DMS 273 (cell line): ENCODE results near the gene CCDC78.

ENCODE experiments used
- DNase-seq: peaks from one replicate; lab custom pipeline; 2025; ENCODE audit not compliant: unreplicated experiment; lab: John Stamatoyannopoulos, UW

CCDC78 gene

DNA sequence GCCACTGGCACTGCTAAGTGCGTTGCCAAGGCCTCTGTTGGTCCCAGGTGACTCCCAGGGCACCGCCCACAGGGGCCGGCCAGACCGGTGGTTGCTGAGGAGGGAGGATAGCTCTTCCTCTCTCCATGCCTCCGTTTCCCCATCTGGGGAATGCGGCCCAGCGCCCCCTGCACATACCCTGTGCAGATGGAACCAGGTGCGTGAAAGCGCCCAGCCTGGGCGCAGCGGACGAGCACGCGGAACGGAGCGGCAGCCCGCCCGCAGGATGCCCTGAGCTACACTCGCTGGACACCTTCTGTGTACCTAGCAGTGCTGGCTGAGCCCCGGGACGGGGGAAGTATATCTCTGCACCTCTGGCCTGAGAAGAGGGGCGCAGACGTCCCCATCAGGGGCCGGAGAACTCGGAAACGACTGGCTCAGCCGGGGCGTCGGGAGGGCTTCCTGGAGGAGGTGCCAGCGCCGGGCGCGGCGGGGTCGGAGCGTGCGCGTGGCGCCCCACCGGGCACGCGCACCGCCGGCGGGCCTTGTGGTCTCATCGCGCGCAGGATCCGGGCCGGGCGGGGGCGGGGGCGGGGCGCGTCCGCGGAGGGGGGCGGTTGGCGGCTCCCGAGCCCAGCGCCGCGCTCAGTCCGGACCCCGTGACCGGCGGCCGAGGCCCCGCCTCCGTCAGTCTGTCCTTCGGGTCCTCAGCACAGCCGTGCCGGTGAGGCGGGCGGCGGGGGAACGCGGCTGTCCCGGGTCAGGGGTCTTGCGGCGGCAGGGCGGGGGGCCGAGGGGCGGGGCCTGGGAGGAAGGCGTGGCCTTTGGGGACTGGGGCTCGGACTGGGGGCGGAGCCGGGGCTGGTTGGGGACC, at the start of gene CCDC78, which contains the start of gene HAGHL:
TSS of gene CCDC78 (minus strand) at position 6 of the 853 bp plus-strand sequence. CDS start 76 bp downstream, outside the sequence.
TSS of gene HAGHL (plus strand) at position 669 of the 853 bp plus-strand sequence. CDS start 404 bp downstream, outside the sequence.
- DNase-seq, result peak; percentile 93

DNA sequence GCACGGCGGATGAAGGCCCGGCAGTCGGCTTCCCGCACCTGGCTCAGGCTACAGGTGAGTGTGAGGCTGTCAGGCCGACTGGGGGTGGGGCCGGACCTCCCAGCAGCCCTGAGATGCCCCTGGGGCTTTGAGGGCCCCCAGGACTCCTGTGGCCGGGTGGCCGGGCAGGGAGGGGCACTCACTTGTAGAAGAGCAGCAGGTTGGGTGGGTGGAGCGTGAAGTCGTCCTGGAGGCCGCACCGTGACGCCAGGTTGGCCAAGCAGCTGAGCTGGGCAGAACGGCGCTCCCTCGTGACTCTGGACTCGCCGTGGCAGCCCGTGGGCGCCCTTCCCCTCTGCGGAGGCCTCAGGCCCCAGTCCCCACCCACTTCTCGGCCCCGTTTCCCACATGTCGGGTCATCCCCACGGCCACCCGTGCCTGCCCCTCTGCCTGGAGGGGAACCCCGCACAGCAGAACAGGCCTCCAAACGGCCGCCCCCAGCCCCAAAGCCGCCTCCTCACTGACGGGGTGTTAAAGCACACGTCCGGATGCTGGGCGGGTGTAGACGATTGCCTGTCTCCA, 49.1 kb upstream of the CCDC78 start:
- no peak for DNase-seq

DNA sequence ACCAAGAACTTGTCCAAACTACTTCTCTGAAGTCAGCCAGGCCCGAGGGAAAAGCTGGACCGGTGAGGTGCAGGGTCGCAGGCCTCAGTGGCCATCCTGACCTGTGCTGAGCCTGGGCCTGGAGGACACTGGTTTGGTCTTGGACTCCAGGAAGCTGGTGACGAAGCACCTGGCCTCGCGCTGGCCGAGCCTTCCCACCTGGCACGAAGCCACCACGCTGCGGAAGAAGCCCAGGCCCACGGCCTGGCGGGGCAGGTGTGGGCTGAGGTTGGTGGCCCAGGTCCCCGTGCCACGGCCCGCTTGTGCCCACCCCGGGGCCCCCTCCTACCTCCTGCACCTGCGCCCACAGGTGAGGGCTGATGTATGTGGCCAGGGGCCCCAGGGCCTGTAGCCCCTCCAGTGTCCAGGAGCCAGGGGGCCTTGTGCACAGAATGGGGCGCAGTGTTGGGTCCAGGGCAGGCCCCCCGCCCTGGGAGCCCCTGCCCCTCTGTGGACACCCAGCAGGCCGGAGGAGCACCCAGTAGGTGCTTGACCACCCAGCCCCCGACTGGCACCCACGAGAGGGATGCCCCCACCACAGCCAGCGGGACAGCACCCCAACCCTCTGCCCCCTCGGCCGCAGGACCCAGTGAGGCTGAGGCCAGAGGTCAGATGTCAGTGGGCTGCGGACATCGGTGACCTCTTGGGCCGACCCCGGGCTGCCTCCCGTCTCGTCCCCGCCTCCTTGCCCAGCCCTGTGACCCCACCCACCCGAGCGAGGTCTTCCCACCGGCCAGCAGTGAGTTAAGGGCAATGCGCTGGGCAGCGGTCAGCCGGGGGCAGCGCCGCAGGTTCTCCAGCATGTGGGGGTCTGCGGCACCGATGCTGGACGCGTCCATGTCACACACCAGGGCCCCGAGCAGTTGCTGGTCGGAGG, 48.1 kb upstream of the CCDC78 start:
- DNase-seq, result no peak

DNA sequence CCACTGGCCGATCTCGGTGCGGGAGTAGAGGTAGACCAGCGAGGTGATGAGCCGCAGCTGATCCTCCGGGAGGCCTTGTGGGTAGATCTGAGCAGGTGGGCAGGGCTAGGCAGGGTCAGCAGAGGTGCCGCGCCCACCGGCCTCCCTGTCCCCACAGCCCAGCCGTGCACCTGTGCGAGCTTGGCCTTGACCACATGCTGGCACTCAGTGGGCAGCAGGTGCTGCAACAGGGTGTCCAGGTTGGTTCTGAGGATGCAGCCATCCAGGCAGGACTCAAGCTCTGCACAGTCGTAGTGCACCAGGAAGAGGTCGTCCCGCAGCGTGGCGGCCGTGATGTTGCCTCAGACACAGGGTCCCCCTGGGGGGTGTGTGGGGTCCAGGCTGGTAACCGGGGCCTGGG, 46.7 kb upstream of the CCDC78 start:
- DNase-seq, result no peak

DNA sequence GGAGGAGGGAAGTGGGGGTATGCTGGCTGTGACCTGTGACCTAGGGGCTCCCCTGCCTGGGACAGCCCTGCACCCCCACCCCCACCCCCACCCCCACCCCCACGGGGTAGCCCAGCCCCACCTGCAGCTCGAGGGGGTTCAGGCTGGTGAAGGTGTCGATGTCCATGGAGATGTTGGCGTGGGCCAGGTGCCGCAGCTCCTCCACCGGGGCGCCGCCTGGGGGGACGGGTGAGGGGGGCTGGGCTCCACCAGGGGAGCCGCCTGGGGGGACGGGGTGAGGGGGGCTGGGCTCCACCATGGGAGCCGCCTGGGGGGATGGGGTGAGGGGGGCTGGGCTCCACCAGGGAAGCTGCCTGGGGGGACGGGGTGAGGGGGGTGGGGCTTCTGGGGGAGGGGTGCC, 44.2 kb upstream of the CCDC78 start:
- DNase-seq, result no peak

DNA sequence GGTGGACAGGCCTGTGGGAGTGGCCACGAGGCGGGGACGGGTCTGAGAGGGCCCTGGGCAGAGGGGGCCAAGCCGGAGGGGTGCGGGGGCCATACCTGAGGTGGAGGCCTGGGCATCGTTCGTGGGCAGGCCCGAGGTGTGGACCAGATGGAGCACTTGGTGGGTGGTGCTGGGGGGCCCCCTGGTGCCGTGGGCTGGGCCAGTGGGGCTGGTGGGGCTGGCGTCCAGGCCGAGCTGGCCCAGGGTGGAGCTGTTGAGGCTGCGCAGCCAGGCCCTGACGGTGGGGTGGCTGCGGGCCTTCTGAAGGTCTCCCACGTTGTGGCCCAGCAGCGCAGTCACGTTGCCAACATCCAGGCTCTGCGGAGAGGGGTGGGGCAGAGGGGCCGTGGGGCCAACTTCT, 43.7 kb upstream of the CCDC78 start:
- no peak for DNase-seq

DNA sequence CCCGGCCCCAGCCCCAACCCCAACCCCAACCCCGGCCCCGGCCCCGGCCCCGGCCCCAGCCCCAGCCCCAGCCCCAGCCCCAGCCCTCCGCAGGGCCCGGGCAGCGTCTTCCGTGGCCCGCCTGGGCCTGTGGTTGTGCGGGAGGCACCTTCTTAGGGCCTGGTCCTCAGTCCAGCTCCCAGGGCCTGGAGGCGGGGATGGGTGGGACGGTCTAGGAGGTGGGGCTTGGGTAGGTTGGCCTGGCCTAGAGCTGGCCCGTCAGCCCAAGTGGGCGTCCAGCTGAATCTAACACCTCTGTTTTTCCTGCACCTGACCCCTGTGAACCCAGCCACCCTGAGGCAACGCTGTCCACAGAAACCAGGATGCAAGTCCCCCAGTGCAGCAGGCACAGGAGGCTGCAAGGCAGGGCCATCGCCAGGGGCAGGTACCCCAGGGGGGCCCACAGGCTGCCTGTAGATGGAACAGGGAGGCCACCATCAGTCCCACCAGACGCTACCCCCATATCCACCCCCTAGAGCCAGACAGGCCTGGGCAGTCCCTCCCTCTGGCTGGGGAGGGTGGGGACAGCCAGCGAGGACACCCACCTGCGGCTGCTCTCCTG, 43.0 kb upstream of the CCDC78 start:
- no peak for DNase-seq

DNA sequence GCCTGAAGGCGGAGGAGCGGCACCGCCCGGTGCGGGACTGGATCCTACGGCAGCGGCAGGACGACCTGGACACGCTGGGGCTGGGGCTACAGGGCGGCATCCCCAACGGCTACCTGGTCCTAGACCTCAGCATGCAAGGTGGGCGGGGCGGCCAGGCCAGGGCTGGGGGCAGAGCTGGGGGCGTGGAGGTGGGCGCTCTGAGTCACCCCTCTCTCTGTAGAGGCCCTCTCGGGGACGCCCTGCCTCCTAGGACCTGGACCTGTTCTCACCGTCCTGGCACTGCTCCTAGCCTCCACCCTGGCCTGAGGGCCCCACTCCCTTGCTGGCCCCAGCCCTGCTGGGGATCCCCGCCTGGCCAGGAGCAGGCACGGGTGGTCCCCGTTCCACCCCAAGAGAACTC, 42.2 kb upstream of the CCDC78 start:
- DNase-seq, result no peak

DNA sequence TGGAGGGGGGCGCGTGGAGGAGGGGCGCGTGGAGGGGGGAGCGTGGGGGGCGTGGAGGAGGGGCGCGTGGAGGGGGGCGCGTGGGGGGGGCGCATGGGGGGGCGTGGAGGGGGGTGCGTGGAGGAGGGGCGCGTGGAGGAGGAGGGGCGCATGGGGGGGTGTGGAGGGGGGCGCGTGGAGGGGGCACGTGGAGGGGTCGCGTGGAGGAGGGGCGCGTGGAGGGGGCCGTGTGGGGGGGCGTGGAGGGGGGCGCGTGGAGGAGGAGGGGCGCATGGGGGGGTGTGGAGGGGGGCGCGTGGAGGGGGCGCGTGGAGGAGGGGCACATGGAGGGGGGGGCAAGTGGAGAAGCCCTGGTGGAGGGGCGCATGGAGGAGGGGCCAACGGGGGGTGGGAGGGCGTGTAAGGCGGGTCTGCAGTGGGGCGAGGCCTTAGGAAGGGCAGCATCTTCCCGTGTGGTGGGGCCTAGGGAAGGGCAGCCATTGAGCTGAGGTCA, 41.5 kb upstream of the CCDC78 start:
- no peak for DNase-seq

DNA sequence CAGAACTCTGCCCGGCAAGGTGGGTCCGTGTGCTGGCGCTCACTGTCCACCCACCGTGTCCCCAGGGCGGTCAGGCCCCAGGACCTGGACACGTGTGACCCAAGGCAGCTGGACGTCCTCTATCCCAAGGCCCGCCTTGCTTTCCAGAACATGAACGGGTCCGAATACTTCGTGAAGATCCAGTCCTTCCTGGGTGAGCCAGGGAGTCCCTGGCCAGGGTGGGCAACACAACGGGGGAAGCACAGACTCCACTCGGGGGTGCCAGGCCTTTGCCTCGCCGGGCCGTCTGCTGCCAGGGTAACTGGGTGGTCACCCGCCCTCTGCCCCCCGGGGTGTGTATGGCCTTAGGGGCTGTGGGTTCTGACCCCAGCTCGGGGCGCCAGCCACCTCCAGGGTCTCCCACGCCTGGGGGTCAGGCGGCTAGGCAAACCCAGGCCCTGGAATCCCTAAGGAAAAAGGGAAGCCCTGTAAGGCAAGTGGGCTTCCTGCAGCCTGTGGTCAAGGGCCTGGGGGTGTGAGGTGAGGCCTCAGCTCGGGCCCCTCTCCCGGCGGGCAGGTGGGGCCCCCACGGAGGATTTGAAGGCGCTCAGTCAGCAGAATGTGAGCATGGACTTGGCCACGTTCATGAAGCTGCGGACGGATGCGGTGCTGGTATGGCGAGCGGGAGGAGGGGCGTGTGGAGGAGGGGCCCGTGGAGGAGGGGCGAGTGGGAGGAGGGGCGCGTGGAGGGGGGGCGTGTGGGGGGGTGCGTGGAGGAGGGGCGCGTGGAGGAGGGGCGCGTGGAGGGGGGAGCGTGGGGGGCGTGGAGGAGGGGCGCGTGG, 40.8 kb upstream of the CCDC78 start:
- no peak for DNase-seq

DNA sequence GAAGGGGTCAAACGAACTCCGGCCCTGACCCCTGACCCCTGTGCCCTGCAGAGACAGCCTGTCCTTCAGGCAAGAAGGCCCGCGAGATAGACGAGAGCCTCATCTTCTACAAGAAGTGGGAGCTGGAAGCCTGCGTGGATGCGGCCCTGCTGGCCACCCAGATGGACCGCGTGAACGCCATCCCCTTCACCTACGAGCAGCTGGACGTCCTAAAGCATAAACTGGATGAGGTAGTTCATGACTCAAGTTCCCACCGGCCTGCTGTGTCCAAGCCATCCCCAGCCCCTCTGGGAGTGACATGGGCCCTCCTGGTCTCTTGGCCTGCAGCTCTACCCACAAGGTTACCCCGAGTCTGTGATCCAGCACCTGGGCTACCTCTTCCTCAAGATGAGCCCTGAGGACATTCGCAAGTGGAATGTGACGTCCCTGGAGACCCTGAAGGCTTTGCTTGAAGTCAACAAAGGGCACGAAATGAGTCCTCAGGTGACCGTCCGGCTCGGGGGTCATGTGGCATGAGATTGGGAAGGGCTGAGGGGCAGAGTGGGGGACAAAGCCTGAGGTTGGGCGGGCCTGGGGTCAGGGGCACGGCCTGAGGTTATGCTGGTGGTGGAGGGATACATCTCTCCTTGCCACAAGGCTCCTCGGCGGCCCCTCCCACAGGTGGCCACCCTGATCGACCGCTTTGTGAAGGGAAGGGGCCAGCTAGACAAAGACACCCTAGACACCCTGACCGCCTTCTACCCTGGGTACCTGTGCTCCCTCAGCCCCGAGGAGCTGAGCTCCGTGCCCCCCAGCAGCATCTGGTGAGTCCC, 40.0 kb upstream of the CCDC78 start:
- DNase-seq, result no peak

DNA sequence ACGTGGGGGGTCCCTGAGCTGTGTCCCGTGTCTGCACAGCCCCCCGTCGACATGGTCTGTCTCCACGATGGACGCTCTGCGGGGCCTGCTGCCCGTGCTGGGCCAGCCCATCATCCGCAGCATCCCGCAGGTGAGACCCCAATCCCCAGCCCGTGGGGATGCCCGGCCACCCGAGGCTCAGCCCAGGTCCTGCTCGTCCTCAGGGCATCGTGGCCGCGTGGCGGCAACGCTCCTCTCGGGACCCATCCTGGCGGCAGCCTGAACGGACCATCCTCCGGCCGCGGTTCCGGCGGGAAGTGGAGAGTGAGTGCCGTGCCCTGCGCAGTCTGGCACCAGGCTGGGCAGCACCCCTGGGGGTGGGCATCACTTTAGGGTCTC, 39.2 kb upstream of the CCDC78 start:
- DNase-seq, result no peak

DNA sequence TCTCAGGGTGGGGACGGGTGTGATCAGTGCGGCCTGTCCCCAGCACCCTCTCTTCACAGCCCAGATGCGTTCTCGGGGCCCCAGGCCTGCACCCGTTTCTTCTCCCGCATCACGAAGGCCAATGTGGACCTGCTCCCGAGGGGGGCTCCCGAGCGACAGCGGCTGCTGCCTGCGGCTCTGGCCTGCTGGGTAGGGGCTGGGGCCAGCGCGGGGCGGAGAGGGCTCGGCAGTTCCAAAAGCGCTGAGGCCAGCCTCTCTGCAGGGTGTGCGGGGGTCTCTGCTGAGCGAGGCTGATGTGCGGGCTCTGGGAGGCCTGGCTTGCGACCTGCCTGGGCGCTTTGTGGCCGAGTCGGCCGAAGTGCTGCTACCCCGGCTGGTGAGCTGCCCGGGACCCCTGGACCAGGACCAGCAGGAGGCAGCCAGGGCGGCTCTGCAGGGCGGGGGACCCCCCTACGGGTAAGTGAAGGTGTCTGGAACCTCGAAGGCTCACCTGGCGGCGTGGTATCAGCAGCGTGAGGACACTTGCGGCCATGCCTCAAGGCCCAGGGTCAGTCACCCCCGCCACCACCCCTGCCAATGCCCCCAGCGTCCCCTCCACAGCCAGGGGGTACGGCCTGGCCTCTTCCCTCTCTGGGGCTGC, 38.7 kb upstream of the CCDC78 start:
- no peak for DNase-seq

DNA sequence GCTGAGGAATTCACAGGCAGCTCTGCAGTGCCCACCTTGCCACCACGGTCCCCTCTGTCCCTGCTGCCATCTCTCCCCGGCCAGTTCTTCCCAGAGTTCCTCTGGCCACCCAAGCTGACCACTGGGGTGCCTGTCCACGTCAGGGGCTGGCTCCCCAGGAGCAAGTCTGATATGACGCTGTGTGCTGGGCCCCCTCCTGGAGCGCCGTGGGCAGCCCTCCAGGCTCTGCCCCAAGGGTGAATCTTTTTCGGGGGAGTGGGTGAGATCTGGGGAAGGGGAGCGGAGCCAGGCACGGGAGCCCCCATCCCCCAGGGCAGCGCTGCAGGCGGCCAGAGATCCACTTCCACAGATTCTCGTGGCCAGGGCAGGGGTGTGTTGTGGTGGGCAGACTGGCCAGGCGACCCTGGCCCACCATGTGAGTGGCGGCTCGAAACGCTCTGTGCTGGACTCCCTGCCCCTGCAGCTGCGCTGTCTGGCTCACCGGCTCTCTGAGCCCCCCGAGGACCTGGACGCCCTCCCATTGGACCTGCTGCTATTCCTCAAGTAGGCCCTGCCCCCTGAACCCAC, 38.0 kb upstream of the CCDC78 start:
- DNase-seq, result no peak

DNA sequence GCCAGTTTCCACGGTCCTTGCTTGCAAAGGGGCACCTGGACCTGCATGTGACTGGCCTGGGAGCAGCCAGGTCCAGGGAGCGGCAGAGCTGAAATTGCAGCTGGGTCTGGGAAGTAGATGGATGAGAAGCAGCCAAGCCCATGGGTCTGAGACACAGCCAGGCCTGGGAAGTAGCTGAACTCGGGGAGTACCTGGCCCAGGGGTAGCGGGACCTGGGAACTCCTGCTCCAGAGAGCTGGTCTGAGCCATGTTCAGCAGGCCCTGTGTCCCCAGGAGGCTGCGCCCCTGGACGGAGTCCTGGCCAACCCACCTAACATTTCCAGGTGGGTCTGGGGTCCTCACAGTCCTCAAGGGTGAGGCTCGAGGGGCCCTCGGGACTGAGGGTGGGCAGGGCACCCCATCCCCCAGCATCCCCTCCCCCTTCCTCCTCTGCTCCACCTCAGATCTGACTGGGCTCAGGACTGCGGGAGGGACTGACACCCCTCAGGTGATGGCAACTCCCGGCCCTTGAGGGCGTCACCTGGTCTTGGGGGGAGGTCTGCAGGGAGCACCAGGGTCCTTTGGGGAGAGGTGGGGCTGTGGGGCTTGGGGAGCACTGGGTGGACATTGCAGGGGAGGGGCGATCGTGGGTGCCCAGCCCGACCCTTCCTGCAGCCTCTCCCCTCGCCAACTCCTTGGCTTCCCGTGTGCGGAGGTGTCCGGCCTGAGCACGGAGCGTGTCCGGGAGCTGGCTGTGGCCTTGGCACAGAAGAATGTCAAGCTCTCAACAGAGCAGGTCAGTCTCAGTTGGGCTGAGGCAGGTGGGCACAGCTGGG, 37.3 kb upstream of the CCDC78 start:
- no peak for DNase-seq

DNA sequence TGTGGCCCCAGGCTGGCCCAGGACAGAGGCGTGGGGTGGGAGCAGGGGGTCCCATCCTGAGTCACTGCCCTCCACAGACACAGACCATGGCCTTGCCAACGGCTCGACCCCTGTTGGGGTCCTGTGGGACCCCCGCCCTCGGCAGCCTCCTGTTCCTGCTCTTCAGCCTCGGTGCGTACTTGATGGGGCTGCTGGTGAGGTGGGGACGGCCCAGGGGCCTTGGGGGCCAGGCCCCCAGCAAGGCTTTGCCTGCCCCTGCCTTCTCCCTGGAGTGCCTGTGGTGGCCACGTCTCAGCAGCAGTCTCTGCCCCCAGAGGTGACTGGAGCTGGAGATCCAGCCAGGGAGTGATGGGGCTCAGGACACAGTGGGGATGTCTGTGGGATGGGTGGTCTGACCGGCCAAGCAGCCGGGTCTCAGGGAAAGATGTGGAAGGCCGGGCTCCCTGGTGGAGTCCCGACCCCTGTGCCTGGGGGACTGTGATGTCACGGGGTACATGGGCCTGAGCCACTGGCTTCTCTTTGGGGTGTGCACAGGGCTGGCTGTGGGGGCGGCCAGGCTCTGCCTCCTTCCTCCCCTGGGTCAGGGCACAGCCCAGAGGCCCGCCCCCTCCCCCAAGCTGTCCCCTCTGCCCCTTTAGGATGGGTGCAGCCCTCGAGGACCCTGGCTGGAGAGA, 36.5 kb upstream of the CCDC78 start:
- no peak for DNase-seq
